ENCODE data around the gene CTNNA2. TPM values are rescaled to one million over a fixed set of nuclear protein-coding genes. Genes with fewer than 3 reads are reported as not detected.

CTNNA2 gene
- total RNA-seq, 1 experiment from 2014 or later = 5.5 TPM

- H2BK120ac ChIP-seq (ENCODE audit: low read depth, low read length, poor library complexity, severe bottlenecking) = no peak overlapping the region
- H3K23me2 ChIP-seq (ENCODE audit: insufficient read length, low read depth, low read length, poor library complexity, severe bottlenecking) = no peaks in the 10 kb centered on the region
- H2BK12ac ChIP-seq (ENCODE audit: insufficient read length, low read depth, low read length) = no peak overlapping the region
- H3K4me2 ChIP-seq (ENCODE audit: insufficient read depth, insufficient read length, low read length) = no peak overlapping the region
- H3K9me3 ChIP-seq (ENCODE audit: control insufficient read depth, low read depth, low read length) = no peaks in the 10 kb centered on the region
- H4K8ac ChIP-seq (replicated peaks; ENCODE audit: insufficient read length, low read depth, low read length) = no peak overlapping the region
- no peak overlapping the region for H4K5ac ChIP-seq (ENCODE audit: insufficient read length, low read depth, low read length)
- no peaks in the 10 kb centered on the region for H3K79me2 ChIP-seq (ENCODE audit: insufficient read depth, low read length)
- H3K79me1 ChIP-seq (ENCODE audit: insufficient read depth, low read depth, low read length, poor library complexity, severe bottlenecking) = no peaks in the 10 kb centered on the region
- Mint-ChIP-seq H3K36me3 (ENCODE audit: insufficient read depth in 1 of 3, low read depth in 3 of 3) (no peaks in the 10 kb centered on the region), H3K4me1 (no peaks in the 10 kb centered on the region), H3K27me3 (ENCODE audit: low read depth) (no peaks in the 10 kb centered on the region), H3K4me3 (no peak overlapping the region), H3K27ac (no peak overlapping the region), H3K9me3 (no peaks in the 10 kb centered on the region)
- H3K27ac ChIP-seq (ENCODE audit: insufficient read length, low read depth, low read length) = no peak overlapping the region
- H3K4ac ChIP-seq (ENCODE audit: low read depth, low read length) = no peak overlapping the region
- H3T11ph ChIP-seq (ENCODE audit: low read length) = no peak overlapping the region
- no peak overlapping the region for H2BK20ac ChIP-seq (ENCODE audit: low read depth, low read length, poor library complexity, severe bottlenecking)
- no peak for TF ChIP-seq CTCF (conservative IDR thresholded peaks at IDR 0.05)
- no peak overlapping the region for H2AFZ ChIP-seq (ENCODE audit: low read length)
- H3K4me1 ChIP-seq (ENCODE audit: insufficient read depth, low read length) = no peaks in the 10 kb centered on the region
- H2BK15ac ChIP-seq (ENCODE audit: low read depth, low read length) = no peak overlapping the region
- no peak overlapping the region for H3K56ac ChIP-seq (ENCODE audit: insufficient read length, low read depth, low read length)
- no peak overlapping the region for H2BK5ac ChIP-seq (ENCODE audit: insufficient read length, low read length)
- no peak overlapping the region for H4K91ac ChIP-seq (ENCODE audit: insufficient read length, low read depth, low read length)
- H3K18ac ChIP-seq (ENCODE audit: insufficient read length, low read depth, low read length) = no peak overlapping the region
- H3K14ac ChIP-seq (ENCODE audit: insufficient read depth, low read length) = no peak overlapping the region
- no peak overlapping the region for H2AK5ac ChIP-seq (ENCODE audit: insufficient read length, low read length)
- H3K23ac ChIP-seq (ENCODE audit: insufficient read length, low read depth, low read length) = no peak overlapping the region
- H3K9ac ChIP-seq (ENCODE audit: extremely low read depth, insufficient read length, low read length) = no peak overlapping the region
- no peaks in the 10 kb centered on the region for H4K20me1 ChIP-seq (ENCODE audit: control insufficient read depth, insufficient read depth, insufficient read length)
- WGBS (ENCODE audit: extremely low coverage, insufficient read length, low lambda C conversion rate) = no CpG with 5 or more reads among the region's 1 CpG
- H3K27me3 ChIP-seq (ENCODE audit: insufficient read depth, low read length) = no peaks in the 10 kb centered on the region
- no peak for DNase-seq
These were observed 221.7 kb downstream of the CTNNA2 start for GRCh38 chr2:79734518-79734917.

Measured in H9 (cell line).